Measurements from ENCODE around the gene WDR74. TPM values are rescaled to one million over a fixed set of nuclear protein-coding genes. Genes with fewer than 3 reads are reported as not detected.
"Not testable (repeated sequence)": the region's sequence is repeated elsewhere in the genome, so short reads cannot be mapped to it uniquely, and the experiment has no call there.

Gene WDR74
- total RNA-seq, 4 donors from 2014 or later = 18.3 to 53.1 (median 48.1) TPM

- Histone ChIP-seq H3K36me3 (peaks cover 16 to 70% (median 49%) of the 10 kb centered on the region in 4 donors), H3K4me3 (peak within 1 kb of the TSS; percentile 89 to 98 (median 94)), H3K4me1 (peaks cover 42 to 64% (median 51%) of the 10 kb centered on the region in 4 donors), H3K9me3 (no peaks in the 10 kb centered on the region), H3K27me3 (no peaks in the 10 kb centered on the region), H3K27ac (replicated peaks in 1 of 4) (peak within 1 kb of the TSS; percentile 95 to 99 (median 97))
- WGBS = under 1% methylated on average over 31 of the region's 65 CpGs
- TF ChIP-seq EP300 (IDR thresholded peaks at IDR 0.05) = no peak
- TF ChIP-seq POLR2A (IDR thresholded peaks at IDR 0.05; ENCODE audit: low read depth) = peak; percentile 81
- peak; percentile 93 to 98 for TF ChIP-seq POLR2AphosphoS5 (IDR thresholded peaks at IDR 0.05)
- intact Hi-C loops (cut with DNase I) = loop anchor here (2.0 to 5.0 kb wide), 2 partner anchors 27 to 39 kb away; partner anchors contain the start of genes NXF1 and TMEM223
- DNase-seq (ENCODE audit: extremely low spot score) = peak; percentile 100
Measured at GRCh38 chr11:62831520-62832335, 7.7 kb downstream of the WDR74 start, which contains the start of gene STX5. Gene STX5 (minus strand): TSS chr11:62832051. CDS start chr11:62831243, 808 bp downstream.

GRCh38 chr11:62830904-62831519, 8.4 kb downstream of the WDR74 start:
- WGBS = 0% methylated on average over 22 of the region's 33 CpGs
- no peaks in the 10 kb centered on the region for H3K9me3 ChIP-seq
- intact Hi-C loops (cut with DNase I) = loop anchor here (2.0 to 5.0 kb wide), 2 partner anchors 26 to 39 kb away; partner anchors contain the start of genes NXF1 and TMEM223
- H3K4me3 ChIP-seq = peak overlapping the region; percentile 89 to 98 (median 94)
- DNase-seq (ENCODE audit: extremely low spot score) = no peak
- H3K27ac ChIP-seq (replicated peaks in 1 of 4) = peak overlapping the region; percentile 95 to 99 (median 97)
- H3K4me1 ChIP-seq = peaks cover 42 to 64% (median 48%) of the 10 kb centered on the region in 4 donors
- peaks cover 23 to 70% (median 52%) of the 10 kb centered on the region in 4 donors for H3K36me3 ChIP-seq
- H3K27me3 ChIP-seq = no peaks in the 10 kb centered on the region
- TF ChIP-seq CTCF (IDR thresholded peaks at IDR 0.05) (no peak), POLR2A (IDR thresholded peaks at IDR 0.05; ENCODE audit: low read depth) (peak; percentile 31)

GRCh38 chr11:62828130-62828529, 11.3 kb downstream of the WDR74 start:
- peaks cover 35 to 42% (median 38%) of the 10 kb centered on the region in 4 donors for H3K4me1 ChIP-seq
- WGBS = 90% methylated on average over 8 of the region's 8 CpGs
- DNase-seq (ENCODE audit: extremely low spot score); H3K27ac ChIP-seq (replicated peaks in 1 of 4); H3K4me3 ChIP-seq; H3K9me3 ChIP-seq; intact Hi-C loops (cut with DNase I); H3K27me3 ChIP-seq: not testable (repeated sequence)
- peaks cover 43 to 71% (median 55%) of the 10 kb centered on the region in 4 donors for H3K36me3 ChIP-seq

GRCh38 chr11:62823677-62824076, 15.7 kb downstream of the WDR74 start:
- intact Hi-C loops (cut with DNase I) = no loop called here
- WGBS = 96% methylated on average over 3 of the region's 3 CpGs
- peaks cover 3 to 9% (median 6%) of the 10 kb centered on the region in 4 donors for H3K4me1 ChIP-seq
- no peak for DNase-seq (ENCODE audit: extremely low spot score)
- H3K27ac ChIP-seq (replicated peaks in 1 of 4) = no peak overlapping the region
- no peaks in the 10 kb centered on the region for H3K9me3 ChIP-seq
- peaks cover 80 to 100% (median 91%) of the 10 kb centered on the region in 4 donors for H3K36me3 ChIP-seq
- H3K27me3 ChIP-seq = no peaks in the 10 kb centered on the region
- no peak for TF ChIP-seq POLR2AphosphoS5 (IDR thresholded peaks at IDR 0.05)
- no peak for TF ChIP-seq POLR2A (IDR thresholded peaks at IDR 0.05; ENCODE audit: low read depth)
- H3K4me3 ChIP-seq = no peak overlapping the region

- intact Hi-C loops (cut with DNase I) = no loop called here
- 84% methylated on average over 4 of the region's 4 CpGs for WGBS
- Histone ChIP-seq H3K4me1 (no peaks in the 10 kb centered on the region), H3K9me3 (no peaks in the 10 kb centered on the region), H3K27me3 (no peaks in the 10 kb centered on the region), H3K27ac (replicated peaks in 1 of 4) (no peak overlapping the region), H3K36me3 (peaks cover 36 to 94% (median 85%) of the 10 kb centered on the region in 4 donors), H3K4me3 (no peak overlapping the region)
- no peak for DNase-seq (ENCODE audit: extremely low spot score)
- TF ChIP-seq EP300 (IDR thresholded peaks at IDR 0.05) (no peak), POLR2AphosphoS5 (IDR thresholded peaks at IDR 0.05) (no peak), CTCF (IDR thresholded peaks at IDR 0.05) (no peak), POLR2A (IDR thresholded peaks at IDR 0.05; ENCODE audit: low read depth) (no peak)
Measured at GRCh38 chr11:62817129-62817528, 22.3 kb downstream of the WDR74 start.

- no peak for DNase-seq (ENCODE audit: extremely low spot score)
- TF ChIP-seq EP300 (IDR thresholded peaks at IDR 0.05) (no peak), POLR2AphosphoS5 (IDR thresholded peaks at IDR 0.05) (no peak), POLR2A (IDR thresholded peaks at IDR 0.05; ENCODE audit: low read depth) (no peak), CTCF (IDR thresholded peaks at IDR 0.05) (no peak)
- WGBS = 77% methylated on average over 8 of the region's 8 CpGs
- no peak overlapping the region for H3K27ac ChIP-seq (replicated peaks in 1 of 4)
- peaks cover 30 to 88% (median 79%) of the 10 kb centered on the region in 4 donors for H3K36me3 ChIP-seq
- no peaks in the 10 kb centered on the region for H3K4me1 ChIP-seq
- H3K4me3 ChIP-seq = no peak overlapping the region
- H3K9me3 ChIP-seq = no peaks in the 10 kb centered on the region
- no peaks in the 10 kb centered on the region for H3K27me3 ChIP-seq
- intact Hi-C loops (cut with DNase I) = no loop called here
Measured at GRCh38 chr11:62816557-62816956, 22.8 kb downstream of the WDR74 start.
